Ovary (tissue), 9 donors: ENCODE measurements around the gene TCF7L1. TPM values are rescaled to one million over a fixed set of nuclear protein-coding genes. Genes with fewer than 3 reads are reported as not detected.

Experiments
- DNase-seq, 5 donors: peaks; one replicate each; pipeline ENCODE4 v3.0.0-alpha.2; 2019 to 2020
- H3K27ac ChIP-seq, 2 donors: fragments of 200-600 bp; one replicate each; pipeline versions ENCODE4 v1.5.1 to v1.8.0; 2019 to 2022
- H3K27me3 ChIP-seq: fragments of 200-600 bp; one replicate; pipeline ENCODE4 v1.8.0; 2022
- H3K36me3 ChIP-seq: fragments of 200-600 bp; sonication (generic); one replicate; pipeline ENCODE4 v1.5.1; 2019
- H3K4me1 ChIP-seq: one replicate; pipeline ENCODE4 v1.8.1; 2013; ENCODE audit warnings: mild to moderate bottlenecking, moderate library complexity; ENCODE audit not compliant: insufficient read depth
- H3K4me3 ChIP-seq: fragments of 200-600 bp; sonication (generic); one replicate; pipeline ENCODE4 v1.5.1; 2017
- H3K9me3 ChIP-seq, 2 donors: fragments of 200-600 bp in 1 of 2; sonication (generic) in 1 of 2; one replicate each; pipeline versions ENCODE4 v1.5.1 to v1.8.1; 2013 to 2019; ENCODE audit warnings: mild to moderate bottlenecking in 1 of 2, moderate library complexity in 1 of 2
- CTCF ChIP-seq, 3 donors: fragments of 450-650 bp in 2 of 3; fragments of 200-600 bp in 1 of 3; IDR thresholded peaks; one replicate each; pipeline versions ENCODE4 v1.5.1 to v1.8.0; 2016 to 2022; ENCODE audit warnings: antibody characterized with exemption in 3 of 3, mild to moderate bottlenecking in 1 of 3
- EP300 ChIP-seq: sonication (generic); formaldehyde crosslinking; IDR thresholded peaks from one replicate; pipeline ENCODE4 v1.6.1; 2017; ENCODE audit warnings: antibody characterized with exemption
- POLR2A ChIP-seq: fragments of 450-650 bp; IDR thresholded peaks from one replicate; pipeline ENCODE4 v1.6.1; 2017; ENCODE audit warnings: antibody characterized with exemption, mild to moderate bottlenecking, moderate library complexity
- WGBS, 3 donors: extraction: QIAGEN DNeasy Blood & Tissue Kit in 1 of 3; methylation state at CpG; one replicate each; pipeline versions ENCODE4 v1.1.5 to v1.1.7; 2013 to 2017; 5-methylcytosine and 5-hydroxymethylcytosine counted together
- intact Hi-C, 4 donors: fragments of 100-400 bp; cut with DNase I; formaldehyde crosslinking; loops; one replicate each; pipeline versions ENCODE4 v1.11.0 to v1.15.1; 2022 to 2023
- polyA plus RNA-seq, 2 donors: library from polyadenylated mRNA; stranded (reverse); fragments of 200-250 nt in 1 of 2; fragments of 350-450 nt in 1 of 2; fragmentation: Illumina TruSeq in 1 of 2; extraction: RNeasy Lipid Tissue Mini Kit (QIAGEN cat#74804) in 1 of 2; gene quantifications; one replicate each; pipeline ENCODE4 v1.2.3, GENCODE V29; 2013 to 2014
- total RNA-seq, 7 donors: library from RNA; depleted of rRNA in 2 of 7; stranded (reverse); fragments of >200 nt in 2 of 7; fragmentation: NEBNext Ultra II Directional in 3 of 7; extraction: Animal tissue kit (Norgen Biotek cat#: 25700) in 3 of 7; gene quantifications; one replicate each; pipeline versions ENCODE4 v1.1.0 to v1.2.4, GENCODE V29; 2016 to 2023
- donor health status: DM: no; HTN: no; CAD: no; lungs with moderate emphysema.
- donor health status: DM: no; HTN: no; CAD: no.
- donor health status: Bipolar disorder and iron deficiency.
- donor health status: DM: yes; HTN: yes; CAD: no.
- donor health status: DM: no; HTN: no; CAD: no.
- donor health status: DM: yes; HTN: yes; CAD: no.

Gene TCF7L1
- total and polyA plus RNA-seq, 9 donors: 5.2 to 29.8 (median 23.9) TPM

- 79 to 89% (median 80%) methylated on average over 14 of the region's 14 CpGs for WGBS, 3 donors
- no peaks in the 10 kb centered on the region for H3K9me3 ChIP-seq
- no peak overlapping the region for H3K27ac ChIP-seq
- DNase-seq: no peak
- no peaks in the 10 kb centered on the region for H3K4me1 ChIP-seq
- H3K27me3 ChIP-seq: no peaks in the 10 kb centered on the region
- intact Hi-C loops: no loop called here
- TF ChIP-seq CTCF (IDR thresholded peaks at IDR 0.05) (no peak), EP300 (no peak), POLR2A (no peak)
- no peaks in the 10 kb centered on the region for H3K36me3 ChIP-seq
- H3K4me3 ChIP-seq: no peak overlapping the region
Measured at GRCh38 chr2:85344356-85344954, 211.3 kb downstream of the TCF7L1 start.

- intact Hi-C loops: no loop called here
- Histone ChIP-seq H3K36me3 (no peaks in the 10 kb centered on the region), H3K9me3 (no peaks in the 10 kb centered on the region), H3K27me3 (no peaks in the 10 kb centered on the region), H3K4me3 (no peak overlapping the region), H3K4me1 (no peaks in the 10 kb centered on the region), H3K27ac (no peak overlapping the region)
- TF ChIP-seq POLR2A (no peak), CTCF (IDR thresholded peaks at IDR 0.05) (no peak), EP300 (no peak)
- WGBS, 3 donors: 79 to 85% (median 83%) methylated on average over 3 of the region's 3 CpGs
- no peak for DNase-seq
Measured at GRCh38 chr2:85347599-85347998, 214.4 kb downstream of the TCF7L1 start.

GRCh38 chr2:85353876-85354285, 220.7 kb downstream of the TCF7L1 start:
- Histone ChIP-seq H3K9me3 (no peaks in the 10 kb centered on the region), H3K36me3 (no peaks in the 10 kb centered on the region), H3K4me1 (no peaks in the 10 kb centered on the region), H3K27me3 (no peaks in the 10 kb centered on the region), H3K4me3 (peak overlapping the region; percentile 73), H3K27ac (peak overlapping the region in 1 of 2 donors; percentile 64)
- peak; percentile 50 to 65 (median 61) for DNase-seq
- no peak for TF ChIP-seq POLR2A
- TF ChIP-seq CTCF (IDR thresholded peaks at IDR 0.05): no peak
- no peak for TF ChIP-seq EP300
- intact Hi-C loops: no loop called here
- WGBS, 3 donors: 0 to 1% (median 0%) methylated on average over 16 of the region's 16 CpGs

GRCh38 chr2:85354286-85355072, 221.3 kb downstream of the TCF7L1 start, which contains the start of the genes ELMOD3 and RETSAT:
Gene ELMOD3 (plus strand): TSS chr2:85354769. CDS start chr2:85357199, 2,430 bp downstream.
Gene RETSAT (minus strand): TSS chr2:85354528. CDS start chr2:85354507, 21 bp downstream.
- H3K9me3 ChIP-seq: no peaks in the 10 kb centered on the region
- peak; percentile 93 to 98 (median 97) for DNase-seq
- peak; percentile 76 for TF ChIP-seq POLR2A
- TF ChIP-seq EP300: no peak
- no peak for TF ChIP-seq CTCF (IDR thresholded peaks at IDR 0.05)
- H3K36me3 ChIP-seq: no peaks in the 10 kb centered on the region
- H3K27ac ChIP-seq: peak within 1 kb of the TSS; percentile 64 to 70
- H3K4me3 ChIP-seq: peak within 1 kb of the TSS; percentile 73
- no peaks in the 10 kb centered on the region for H3K4me1 ChIP-seq
- WGBS, 3 donors: 0 to 1% (median 1%) methylated on average over 39 to 42 of the region's 42 CpGs
- no peaks in the 10 kb centered on the region for H3K27me3 ChIP-seq
- intact Hi-C loops: no loop called here
